Common myeloid progenitor, CD34-positive (primary cell): Measurements from ENCODE around the gene ZBTB11.

ENCODE experiments used
- CTCF ChIA-PET: fragments of 350-600 bp; sonication (Branson Sonifier 250); formaldehyde crosslinking; loops from one replicate; lab custom pipeline; 2021; ENCODE audit warnings: antibody characterized with exemption; lab: Charles Lee
- POLR2A ChIA-PET: fragments of 350-600 bp; sonication (Branson Sonifier 250); formaldehyde crosslinking; loops from one replicate; lab custom pipeline; 2021; ENCODE audit warnings: antibody characterized with exemption; lab: Charles Lee
- DNase-seq, 3 donors: peaks; one replicate each; pipeline versions ENCODE4 v3.0.0 to v3.0.0-alpha.2; 2013
- H3K27ac ChIP-seq, 2 experiments: 1 replicate in 1 of 2; 2 replicates in 1 of 2; pipeline ENCODE4 v1.7.0; 2013; ENCODE audit warnings: inconsistent platforms in 2 of 2, low read length in 2 of 2, mild to moderate bottlenecking in 2 of 2, low read depth in 1 of 2, moderate library complexity in 1 of 2; ENCODE audit not compliant: severe bottlenecking in 2 of 2, insufficient read depth in 1 of 2, poor library complexity in 1 of 2
- H3K27me3 ChIP-seq, 5 experiments: replicated peaks in 2 of 5; 1 replicate in 3 of 5; 2 replicates in 2 of 5; pipeline versions ENCODE4 v1.6.1 to v1.7.0; 2013; ENCODE audit warnings: low read length in 4 of 5, mild to moderate bottlenecking in 2 of 5, moderate library complexity in 2 of 5, inconsistent platforms in 1 of 5; ENCODE audit not compliant: insufficient read depth in 5 of 5, control insufficient read depth in 4 of 5
- H3K36me3 ChIP-seq, 4 experiments: 1 replicate in 2 of 4; 2 replicates in 2 of 4; pipeline versions ENCODE4 v1.6.1 to v1.7.0; 2013; ENCODE audit warnings: low read length in 3 of 4, control low read depth in 1 of 4, mild to moderate bottlenecking in 1 of 4; ENCODE audit not compliant: control insufficient read depth in 4 of 4, insufficient read depth in 4 of 4
- H3K4me1 ChIP-seq, 4 experiments: 1 replicate in 3 of 4; 2 replicates in 1 of 4; pipeline versions ENCODE4 v1.6.1 to v1.7.1; 2013; ENCODE audit warnings: low read length in 3 of 4, mild to moderate bottlenecking in 3 of 4, control low read depth in 1 of 4, inconsistent platforms in 1 of 4, moderate library complexity in 1 of 4; ENCODE audit not compliant: control insufficient read depth in 4 of 4, insufficient read depth in 4 of 4; ENCODE audit errors: control extremely low read depth in 1 of 4
- H3K4me3 ChIP-seq, 7 experiments: 1 replicate in 4 of 7; 2 replicates in 3 of 7; pipeline versions ENCODE4 v1.5.1 to v1.7.0; 2013; ENCODE audit warnings: mild to moderate bottlenecking in 7 of 7, low read length in 6 of 7, moderate library complexity in 6 of 7, inconsistent platforms in 2 of 7, low read depth in 2 of 7, control low read depth in 1 of 7; ENCODE audit not compliant: insufficient read depth in 4 of 7, control insufficient read depth in 1 of 7; ENCODE audit errors: extremely low read depth in 1 of 7
- H3K9me3 ChIP-seq, 5 experiments: 1 replicate in 4 of 5; 2 replicates in 1 of 5; pipeline versions ENCODE4 v1.6.1 to v1.7.1; 2013; ENCODE audit warnings: low read length in 4 of 5, mild to moderate bottlenecking in 2 of 5, inconsistent platforms in 1 of 5, low read depth in 1 of 5, moderate library complexity in 1 of 5; ENCODE audit not compliant: control insufficient read depth in 4 of 5, insufficient read depth in 2 of 5; ENCODE audit errors: control extremely low read depth in 1 of 5
- WGBS: methylation state at CpG from one replicate; pipeline ENCODE4 v1.1.5; 2013; ENCODE audit not compliant: insufficient coverage; 5-methylcytosine and 5-hydroxymethylcytosine counted together

ZBTB11 gene

DNA sequence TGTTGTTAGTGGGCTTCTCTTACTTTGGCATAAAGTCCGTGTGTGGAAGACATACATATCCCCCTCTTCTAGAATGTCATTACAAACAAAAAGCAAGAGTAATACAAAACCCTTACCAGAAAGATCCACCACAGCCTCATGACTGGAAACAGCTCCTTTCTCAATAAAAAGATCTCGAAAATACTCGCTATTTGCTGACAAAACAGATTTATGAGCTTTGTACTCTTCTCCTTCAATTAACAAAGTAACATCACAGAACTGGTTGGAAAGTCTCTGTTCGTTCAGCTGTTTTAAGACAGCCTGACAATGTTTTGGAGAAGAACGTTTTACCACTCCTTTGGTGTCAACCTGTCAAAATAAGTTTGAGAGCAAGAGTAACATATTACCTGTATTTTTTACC lies 5.9 kb downstream of the ZBTB11 start:
- POLR2A ChIA-PET: no interaction called here

DNA sequence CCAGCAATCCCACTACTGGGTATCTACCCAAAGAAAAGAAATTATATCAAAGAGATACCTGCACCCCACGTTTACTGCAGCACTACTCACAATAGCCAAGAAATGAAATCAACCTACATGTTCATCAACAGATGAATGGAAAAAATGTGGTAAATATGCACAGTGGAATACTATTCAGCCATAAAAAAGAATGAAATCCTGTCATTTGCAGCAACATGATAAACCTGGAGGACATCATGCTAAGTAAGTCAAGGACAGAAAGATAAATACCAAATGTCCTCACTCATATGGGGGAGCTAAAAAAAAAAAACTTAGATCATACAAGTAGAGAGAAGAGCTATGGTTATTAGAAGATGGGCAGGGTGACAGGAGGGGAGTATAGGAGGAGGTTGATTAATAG lies 9.1 kb downstream of the ZBTB11 start:
- POLR2A ChIA-PET: no interaction called here

More for the DNA sequence above, 5.9 kb downstream of the ZBTB11 start:
- Histone ChIP-seq H3K4me3 (no peak overlapping the region), H3K27me3 (no peaks in the 10 kb centered on the region), H3K4me1 (peaks cover 4 to 12% (median 9%) of the 10 kb centered on the region in 4 experiments), H3K36me3 (peaks cover 7 to 41% (median 24%) of the 10 kb centered on the region in 4 experiments), H3K27ac (no peak overlapping the region), H3K9me3 (no peaks in the 10 kb centered on the region)
- WGBS: 96% methylated on average over 4 of the region's 5 CpGs
- CTCF ChIA-PET: interaction anchor here (1.1 to 2.0 kb wide), 2 partner anchors 12 to 33 kb away, joined by 3 to 4 read pairs; no protein-coding TSS in a partner anchor
- no peak for DNase-seq

DNA sequence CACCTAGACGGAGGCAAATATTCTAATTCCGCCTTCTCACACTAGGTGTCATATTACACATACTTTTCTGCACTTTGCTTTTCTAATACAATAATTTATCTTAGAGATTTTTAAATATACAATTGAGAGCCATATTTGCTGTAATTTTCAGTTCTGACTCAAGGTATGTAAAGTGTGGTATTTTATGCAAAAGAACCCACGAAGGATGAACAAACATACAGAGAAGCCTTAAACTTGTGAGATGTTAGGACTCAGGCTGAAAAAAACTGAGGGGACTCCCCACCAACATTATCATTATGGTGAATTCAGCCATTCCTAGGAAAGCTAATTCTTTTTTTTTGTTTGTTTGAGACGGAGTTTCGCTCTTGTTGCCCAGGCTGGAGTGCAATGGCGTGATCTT lies 9.6 kb downstream of the ZBTB11 start:
- CTCF ChIA-PET: no interaction called here
- H3K4me3 ChIP-seq: no peak overlapping the region
- H3K36me3 ChIP-seq: peaks cover 21 to 72% (median 47%) of the 10 kb centered on the region in 4 experiments
- POLR2A ChIA-PET: no interaction called here
- no peak overlapping the region for H3K27ac ChIP-seq
- no peak for DNase-seq
- H3K27me3 ChIP-seq: no peaks in the 10 kb centered on the region
- WGBS: 93% methylated on average over 3 of the region's 6 CpGs
- no peaks in the 10 kb centered on the region for H3K4me1 ChIP-seq
- H3K9me3 ChIP-seq: no peaks in the 10 kb centered on the region

More for the DNA sequence above, 9.1 kb downstream of the ZBTB11 start:
- no CpG with 5 or more reads among the region's 1 CpG for WGBS
- Histone ChIP-seq H3K27me3 (no peaks in the 10 kb centered on the region), H3K9me3 (no peaks in the 10 kb centered on the region), H3K4me1 (no peaks in the 10 kb centered on the region), H3K27ac (no peak overlapping the region), H3K4me3 (no peak overlapping the region), H3K36me3 (peaks cover 21 to 68% (median 45%) of the 10 kb centered on the region in 4 experiments)
- no peak for DNase-seq
- CTCF ChIA-PET: no interaction called here

DNA sequence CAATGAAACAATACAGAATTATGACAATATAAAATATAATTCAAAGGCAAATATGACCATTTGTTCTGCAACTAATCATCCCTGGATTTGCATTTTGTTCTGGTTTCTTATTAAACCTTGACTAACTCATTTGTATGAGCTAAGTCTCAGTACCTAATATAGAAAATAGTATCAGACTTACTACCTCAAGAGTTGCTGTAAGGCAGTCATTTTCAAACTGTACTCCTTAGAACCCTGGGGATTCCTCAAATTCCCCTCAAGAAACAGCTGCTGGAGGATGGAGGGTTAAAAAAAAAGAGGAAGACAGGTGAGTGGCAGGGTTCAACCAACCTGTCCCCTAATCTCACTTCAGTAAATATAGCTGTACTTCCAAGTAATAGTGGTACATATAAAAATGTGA lies 11.1 kb downstream of the ZBTB11 start:
- H3K4me1 ChIP-seq: no peaks in the 10 kb centered on the region
- ChIA-PET POLR2A (no interaction called here), CTCF (interaction anchor here (0.9 to 3.3 kb wide), 2 partner anchors 14 kb away, joined by 3 to 13 read pairs; no protein-coding TSS in a partner anchor)
- no peak for DNase-seq
- no peaks in the 10 kb centered on the region for H3K9me3 ChIP-seq
- no peaks in the 10 kb centered on the region for H3K27me3 ChIP-seq
- no peak overlapping the region for H3K4me3 ChIP-seq
- peaks cover 16 to 73% (median 45%) of the 10 kb centered on the region in 4 experiments for H3K36me3 ChIP-seq
- no peak overlapping the region for H3K27ac ChIP-seq

- H3K4me1 ChIP-seq: no peaks in the 10 kb centered on the region
- H3K27ac ChIP-seq: no peak overlapping the region
- no peak overlapping the region for H3K4me3 ChIP-seq
- H3K27me3 ChIP-seq: no peaks in the 10 kb centered on the region
- no peak for DNase-seq
- ChIA-PET CTCF (interaction anchor here (0.7 to 3.3 kb wide), 3 partner anchors 8 to 15 kb away, joined by 3 to 13 read pairs (median 4); no protein-coding TSS in a partner anchor), POLR2A (no interaction called here)
- H3K9me3 ChIP-seq: no peaks in the 10 kb centered on the region
- H3K36me3 ChIP-seq: peaks cover 18 to 73% (median 46%) of the 10 kb centered on the region in 4 experiments
- WGBS: 100% methylated on average over 2 of the region's 4 CpGs
These were observed 11.6 kb downstream of the ZBTB11 start for GRCh38 chr3:101665357-101665756.

GRCh38 chr3:101660714-101661113 lies 16.2 kb downstream of the ZBTB11 start:
- Histone ChIP-seq H3K27ac (no peak overlapping the region), H3K36me3 (peaks cover 30 to 71% (median 51%) of the 10 kb centered on the region in 4 experiments), H3K4me3 (no peak overlapping the region), H3K9me3 (no peaks in the 10 kb centered on the region), H3K27me3 (no peaks in the 10 kb centered on the region), H3K4me1 (no peaks in the 10 kb centered on the region)
- ChIA-PET CTCF (no interaction called here), POLR2A (no interaction called here)
- DNase-seq: no peak
- 100% methylated on average over 2 of the region's 3 CpGs for WGBS

DNA sequence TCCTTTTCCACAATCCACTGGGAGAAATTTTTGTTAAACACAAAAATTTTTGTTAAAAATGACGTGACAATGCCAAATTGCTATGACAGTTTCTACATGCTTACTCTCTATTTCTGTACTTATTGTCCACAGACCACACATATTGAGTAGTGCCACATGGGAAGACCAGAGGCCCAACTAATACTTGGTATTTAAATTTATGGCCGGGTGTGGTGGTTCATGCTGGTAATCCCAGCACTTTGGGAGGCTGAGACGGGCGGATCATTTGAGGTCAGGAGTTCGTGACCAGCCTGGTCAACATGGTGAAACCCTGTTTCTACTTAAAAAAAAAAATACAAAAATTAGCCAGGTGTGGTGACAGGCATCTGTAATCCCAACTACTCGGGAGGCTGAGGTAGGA lies 20.3 kb downstream of the ZBTB11 start:
- no peak overlapping the region for H3K4me3 ChIP-seq
- H3K36me3 ChIP-seq: peaks cover 33 to 76% (median 51%) of the 10 kb centered on the region in 4 experiments
- no peaks in the 10 kb centered on the region for H3K4me1 ChIP-seq
- no peak for DNase-seq
- no peak overlapping the region for H3K27ac ChIP-seq
- WGBS: 100% methylated on average over 3 of the region's 6 CpGs
- H3K27me3 ChIP-seq: no peaks in the 10 kb centered on the region
- ChIA-PET CTCF (no interaction called here), POLR2A (no interaction called here)
- no peaks in the 10 kb centered on the region for H3K9me3 ChIP-seq
